ENCODE results near the gene POLD2.

Gene POLD2

DNA sequence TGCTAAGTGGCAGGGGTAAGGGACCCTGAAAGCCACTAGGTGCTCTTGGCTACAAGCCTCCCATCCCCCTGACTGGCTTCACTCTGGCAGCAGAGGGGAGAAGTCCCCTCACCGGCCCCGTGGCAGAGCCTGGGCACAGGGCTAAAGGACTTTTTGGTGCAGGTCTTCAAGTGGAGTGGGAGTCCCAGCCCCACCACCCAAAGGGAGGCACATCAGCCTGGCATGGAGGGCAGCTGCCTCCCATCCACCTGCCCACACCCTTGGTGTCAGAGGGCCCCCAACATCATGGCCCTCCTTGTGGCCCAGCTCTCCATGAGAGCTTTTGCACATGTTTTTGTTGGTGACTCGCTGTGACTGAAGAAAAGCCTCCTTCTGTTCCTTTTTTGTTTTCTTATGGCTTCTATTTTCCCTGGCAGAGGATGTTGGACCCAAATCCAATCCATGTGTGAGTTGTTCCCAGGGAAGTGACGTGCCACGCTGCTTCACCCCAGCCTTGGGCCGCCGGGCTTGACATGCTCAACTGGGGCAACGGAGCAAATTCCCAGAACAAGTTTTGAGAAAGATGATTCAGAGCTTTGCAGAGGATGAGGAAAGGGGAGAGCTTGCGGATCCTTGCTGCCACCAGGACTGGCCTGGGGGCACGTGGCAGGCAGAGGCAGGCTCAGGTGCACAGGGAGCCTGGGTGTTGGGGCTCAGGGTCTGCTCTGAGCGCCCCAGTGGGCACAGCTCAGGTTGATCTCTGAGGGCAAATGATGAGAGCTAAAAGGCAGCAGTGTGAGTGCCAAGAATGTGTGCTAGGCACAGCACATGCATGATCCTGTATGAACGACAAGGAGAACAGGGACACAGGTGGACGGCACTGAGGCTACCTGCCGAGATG lies 21.1 kb downstream of the POLD2 start:
- peak; percentile 95 for DNase-seq (ENCODE audit: low read depth)

GRCh38 chr7:44101303-44101965 lies 21.9 kb downstream of the POLD2 start:
- no peak for DNase-seq (ENCODE audit: low read depth)

DNA sequence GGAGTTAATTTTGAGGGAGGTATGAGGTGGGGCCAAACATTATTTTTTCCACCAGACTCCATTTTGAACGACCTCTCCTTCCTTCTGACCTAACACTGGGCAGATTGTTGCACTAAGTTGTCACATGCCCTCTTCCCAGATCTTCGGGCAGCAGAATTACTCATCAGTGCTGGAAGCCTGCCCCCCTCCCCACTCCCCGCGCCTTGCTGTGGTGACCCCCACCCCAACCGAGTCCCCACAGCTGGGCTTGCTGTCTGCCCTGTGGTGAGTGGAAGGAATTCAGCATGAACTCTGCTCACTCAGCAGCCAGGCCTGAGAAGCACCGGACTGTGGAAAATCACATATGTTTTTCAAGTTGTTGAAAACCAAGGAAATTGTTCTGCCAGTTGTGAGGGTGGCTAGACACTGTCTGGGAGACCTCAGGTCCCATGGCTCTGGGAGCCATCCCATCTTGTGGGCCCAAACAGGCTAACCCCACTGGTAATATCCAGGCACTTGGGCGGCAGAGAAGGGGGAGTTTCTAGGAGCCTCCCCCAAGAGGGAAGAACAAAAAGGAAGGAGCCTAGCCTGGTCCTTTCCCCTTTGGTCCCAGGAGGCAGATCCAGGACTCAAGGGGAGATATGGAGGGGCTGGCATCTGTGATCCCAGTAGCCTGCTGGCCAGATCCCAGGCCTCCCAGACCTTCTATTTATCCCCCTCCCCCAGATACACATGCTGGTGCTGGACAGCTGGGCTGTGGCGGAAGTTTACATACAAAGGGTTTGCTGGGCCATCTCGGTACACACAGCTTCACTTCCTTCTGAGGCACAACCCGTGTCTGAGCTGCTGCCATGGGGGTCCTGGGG lies 22.7 kb downstream of the POLD2 start:
- DNase-seq (ENCODE audit: low read depth): peak; percentile 84

DNA sequence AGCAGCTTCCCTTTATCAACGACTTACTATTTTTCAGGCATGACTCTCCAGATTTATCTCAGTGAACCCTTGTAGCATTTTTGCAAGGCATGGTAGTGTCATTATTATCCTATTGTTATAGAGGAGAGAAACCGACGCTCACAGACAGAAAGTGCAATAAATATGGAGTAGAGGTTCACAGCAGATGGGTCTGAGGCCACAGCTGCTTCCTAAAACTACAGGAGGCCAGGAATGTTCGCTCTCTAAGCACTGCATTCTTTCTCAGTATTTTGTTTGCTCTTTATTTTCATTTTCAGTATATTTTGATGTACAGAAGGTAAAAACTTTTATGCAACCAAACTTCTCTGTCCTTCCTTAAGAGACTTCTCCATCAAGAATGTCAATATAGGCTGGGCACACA lies 23.7 kb downstream of the POLD2 start:
- DNase-seq (ENCODE audit: low read depth): no peak

DNA sequence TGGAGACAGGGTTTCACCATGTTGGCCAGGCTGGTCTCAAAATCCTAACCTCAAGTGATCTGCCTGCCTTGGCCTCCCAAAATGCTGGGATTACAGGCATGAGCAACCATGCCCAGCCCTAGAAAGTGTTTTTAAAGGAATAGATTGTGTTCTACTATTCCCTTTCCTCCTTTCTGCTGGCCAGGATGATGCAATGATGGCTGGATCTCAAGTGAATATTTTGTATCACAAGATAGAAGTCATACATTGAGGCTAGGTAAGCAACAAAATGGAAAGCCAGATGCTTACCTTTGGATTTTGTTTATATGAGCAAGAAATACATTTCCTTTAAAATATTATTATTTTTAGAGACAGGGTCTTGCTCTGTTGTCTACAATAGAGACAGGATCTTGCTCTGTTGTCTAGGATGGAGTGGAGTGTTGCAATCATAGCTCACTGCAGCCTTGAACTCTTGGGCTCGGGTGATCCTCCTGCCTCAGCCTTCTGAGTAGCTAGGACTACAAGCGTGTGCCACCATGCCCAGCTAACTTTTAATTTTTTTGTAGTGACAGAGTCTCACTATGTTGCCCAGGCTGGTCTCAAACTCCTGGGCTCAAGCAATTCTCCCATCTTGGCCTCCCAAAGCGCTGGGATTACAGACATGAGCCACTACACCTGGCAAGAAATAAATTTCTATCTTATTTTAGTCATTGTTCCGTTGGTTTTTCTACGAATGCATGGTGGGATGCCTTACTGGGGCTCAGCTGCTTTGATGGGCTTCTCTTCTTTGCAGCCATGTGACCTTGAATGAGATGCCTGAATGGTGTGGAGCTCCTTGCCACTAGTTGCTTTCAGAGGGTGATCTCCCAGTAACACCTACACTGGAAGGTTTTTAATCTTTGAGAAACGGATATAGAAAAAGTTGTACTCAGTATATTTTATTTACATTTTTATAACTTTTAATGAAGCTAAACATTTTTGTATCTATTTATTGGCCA lies 25.0 kb downstream of the POLD2 start:
- DNase-seq (ENCODE audit: low read depth): no peak

GRCh38 chr7:44097064-44097932 lies 26.1 kb downstream of the POLD2 start:
- DNase-seq (ENCODE audit: low read depth): no peak

DNA sequence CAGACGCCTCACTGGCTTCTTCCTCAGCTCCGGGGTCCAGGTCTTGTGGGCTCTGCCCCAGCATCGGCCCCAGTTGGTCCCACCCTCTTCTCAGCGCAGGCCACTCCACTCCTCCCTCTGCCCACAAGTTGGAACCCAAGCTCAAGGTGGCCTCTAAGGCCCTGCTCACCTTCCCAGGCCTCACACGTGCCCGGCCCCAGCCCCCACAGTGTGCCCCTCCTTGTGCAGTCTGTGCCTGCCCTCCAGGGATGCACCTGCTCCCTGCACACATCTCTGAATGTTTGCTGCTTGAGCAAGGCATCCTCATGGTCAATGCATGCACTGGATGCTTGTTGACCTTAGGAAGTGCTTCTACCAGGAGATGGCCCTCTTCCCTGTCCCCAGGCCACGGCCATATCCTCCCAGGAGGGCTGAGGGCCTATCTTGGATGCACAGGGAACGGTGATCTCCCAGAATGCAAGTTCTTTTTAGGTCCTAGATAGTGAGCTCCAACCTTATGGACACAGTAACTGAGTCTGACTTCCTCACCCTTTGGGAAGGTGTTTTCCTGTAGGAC lies 26.9 kb downstream of the POLD2 start:
- no peak for DNase-seq (ENCODE audit: low read depth)

DNA sequence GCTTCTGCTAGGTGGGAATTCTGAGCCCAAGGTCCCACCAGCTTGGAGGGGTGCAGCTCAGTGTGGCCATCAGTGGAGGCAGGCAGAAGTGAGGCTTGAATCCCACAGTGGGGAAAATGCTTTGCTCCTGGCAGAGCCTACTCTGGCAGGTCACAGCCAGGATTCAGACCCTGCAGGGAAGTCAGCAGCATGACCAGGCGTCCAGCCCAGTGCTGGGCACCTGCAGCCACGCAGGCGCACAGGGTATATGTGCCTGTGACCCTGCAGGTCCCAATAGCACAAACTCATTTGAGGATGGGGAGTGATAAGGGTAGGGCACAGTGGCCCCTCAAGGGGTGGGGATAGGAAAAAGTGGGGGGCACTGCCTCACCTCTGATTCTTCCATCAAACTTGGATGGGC lies 27.6 kb downstream of the POLD2 start:
- DNase-seq (ENCODE audit: low read depth): no peak

DNA sequence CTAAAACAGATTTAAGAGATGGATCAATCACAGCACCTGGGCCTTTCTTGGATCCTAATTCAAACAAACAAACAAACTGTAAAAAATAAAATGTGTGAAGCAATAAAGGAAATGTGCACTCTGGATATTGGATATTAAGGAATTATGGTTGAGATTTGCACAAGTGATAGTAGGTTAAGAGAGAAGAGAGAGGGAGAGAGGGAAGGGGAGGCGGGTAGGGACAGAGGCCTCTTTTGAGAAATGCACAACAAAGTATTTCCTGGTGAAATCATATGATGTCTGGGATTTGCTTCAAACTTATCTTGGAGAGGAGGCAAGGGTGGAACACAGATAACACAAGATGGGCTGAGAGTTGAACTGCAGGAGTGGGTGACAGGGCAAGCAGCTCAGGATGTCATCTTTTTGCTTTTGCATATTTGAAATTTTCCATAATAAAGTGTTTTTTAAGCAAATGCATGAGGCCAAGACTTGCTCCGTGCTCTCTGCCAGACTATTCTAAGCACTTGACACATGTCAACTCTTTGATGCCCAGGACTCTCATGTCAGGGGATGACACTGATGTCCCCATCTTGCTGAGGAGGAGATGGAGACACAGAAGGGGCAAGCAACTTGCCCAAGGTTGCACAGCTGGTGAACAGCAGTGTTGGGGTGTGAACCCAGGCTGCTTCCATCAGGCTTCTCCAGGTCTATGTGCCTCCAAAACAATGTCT lies 28.3 kb downstream of the POLD2 start:
- DNase-seq (ENCODE audit: low read depth): no peak

GRCh38 chr7:44094365-44094764 lies 29.0 kb downstream of the POLD2 start:
- DNase-seq (ENCODE audit: low read depth): no peak

DNA sequence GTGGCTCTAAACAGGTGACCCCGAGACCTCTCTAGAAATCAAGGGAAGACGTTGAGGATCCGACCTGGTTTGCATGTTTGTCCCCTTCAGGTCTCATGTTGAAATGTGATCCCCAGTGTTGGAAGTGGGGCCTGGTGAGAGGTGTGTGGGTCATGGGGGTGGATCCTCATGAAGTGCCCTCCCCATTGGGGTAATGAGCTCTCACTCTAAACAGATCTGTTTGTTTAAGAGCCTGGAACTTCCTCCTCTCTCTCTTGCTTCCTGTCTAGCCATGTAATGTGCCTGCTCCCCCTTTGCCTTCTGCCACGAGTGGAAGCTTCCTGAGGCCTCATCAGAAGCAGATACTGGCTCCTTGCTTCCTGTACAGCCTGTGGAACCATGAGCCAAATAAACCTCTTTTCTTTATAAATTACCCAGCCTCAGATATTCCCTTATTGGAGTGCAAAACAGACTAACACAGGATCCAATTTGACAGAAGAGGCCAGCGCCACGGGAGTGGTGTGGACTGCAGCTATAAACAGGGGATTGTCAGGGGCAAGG lies 30.2 kb downstream of the POLD2 start:
- no peak for DNase-seq (ENCODE audit: low read depth)

DNA sequence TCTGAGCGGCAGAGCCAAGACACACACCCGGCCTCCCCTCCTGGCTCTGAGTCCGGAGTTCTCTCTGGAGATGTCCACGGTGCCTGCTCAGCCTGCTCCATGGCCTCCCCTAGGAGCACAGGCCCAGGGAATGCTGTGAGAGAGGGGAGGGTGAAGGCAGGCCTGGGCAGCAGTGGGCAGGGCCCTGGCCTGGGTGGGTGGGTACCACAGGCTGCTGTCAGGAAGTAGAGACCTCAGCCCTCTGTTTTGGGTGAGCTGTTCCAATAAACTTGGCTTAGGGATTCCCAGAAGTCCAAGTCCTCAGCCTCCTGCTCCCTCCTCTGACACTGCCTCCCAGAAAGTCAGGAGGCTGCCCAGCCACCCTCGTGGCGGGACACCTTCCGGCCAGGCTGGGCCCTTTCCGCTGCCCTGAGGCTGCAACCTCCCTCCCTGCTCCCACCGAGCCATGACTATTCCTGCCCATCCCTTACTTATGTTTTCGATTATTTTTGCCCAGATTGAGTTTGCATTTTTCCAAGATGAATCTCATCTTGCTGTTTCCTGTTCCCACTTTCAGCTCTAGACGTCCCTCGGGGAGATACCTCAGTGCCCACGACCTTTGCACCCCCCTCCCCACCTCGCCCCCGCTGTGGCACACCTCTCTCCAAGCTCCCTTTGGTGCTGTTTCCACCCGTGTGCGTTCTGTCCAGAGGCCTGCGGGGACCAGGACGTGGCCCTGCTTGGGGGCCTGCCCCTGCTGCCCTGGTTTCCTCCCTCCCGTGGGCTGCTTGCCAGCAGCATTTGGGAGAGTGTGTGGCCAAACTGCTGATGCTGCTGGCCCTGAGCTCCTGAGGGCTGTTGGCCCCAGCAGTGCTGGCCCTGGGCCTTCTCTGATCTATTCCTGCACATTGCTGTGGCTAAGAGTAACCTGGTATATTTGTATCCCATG lies 35.2 kb downstream of the POLD2 start:
- peak; percentile 94 for DNase-seq (ENCODE audit: low read depth)

DNA sequence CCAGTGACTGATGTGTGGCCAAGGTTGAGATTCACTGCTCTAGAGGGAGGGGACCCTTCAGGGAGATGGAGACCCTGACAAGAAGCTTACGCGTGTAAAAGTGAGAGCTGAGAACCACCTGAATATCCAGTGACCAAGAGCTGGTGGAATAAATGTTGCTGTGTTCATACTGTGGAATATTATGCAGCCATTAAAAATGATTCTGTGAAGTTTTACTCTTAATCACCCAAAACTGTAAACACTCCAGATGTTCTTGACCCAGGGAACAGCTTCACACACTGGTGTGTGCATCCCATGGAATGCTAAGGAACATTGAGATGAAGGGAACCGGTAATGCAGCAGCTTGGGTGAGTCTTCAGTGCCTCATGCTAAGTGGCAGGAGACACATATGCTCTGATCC lies 36.7 kb downstream of the POLD2 start:
- DNase-seq (ENCODE audit: low read depth): no peak

GRCh38 chr7:44085546-44085945 lies 37.8 kb downstream of the POLD2 start:
- DNase-seq (ENCODE audit: low read depth): no peak

DNA sequence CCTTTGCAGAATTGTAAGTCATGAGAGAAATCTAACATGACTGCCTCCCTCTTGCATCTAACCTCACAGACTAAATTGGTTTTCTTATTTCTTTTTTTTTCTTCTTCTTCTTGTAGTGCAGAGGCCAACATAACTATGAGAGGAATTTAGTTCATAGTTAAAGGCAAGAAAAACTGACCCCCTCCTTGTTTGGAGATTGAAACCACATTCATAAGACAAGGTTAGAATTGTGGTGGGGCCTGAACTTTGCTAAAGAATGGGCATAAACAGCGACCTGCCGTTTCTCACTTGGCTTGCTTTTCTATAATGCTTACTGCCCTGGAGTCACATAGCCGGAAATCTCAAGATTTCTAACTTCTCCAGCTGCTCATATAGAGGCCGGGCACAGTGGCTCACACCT lies 38.6 kb downstream of the POLD2 start:
- DNase-seq (ENCODE audit: low read depth): no peak

GRCh38 chr7:44083796-44084195 lies 39.6 kb downstream of the POLD2 start:
- DNase-seq (ENCODE audit: low read depth): no peak

DNA sequence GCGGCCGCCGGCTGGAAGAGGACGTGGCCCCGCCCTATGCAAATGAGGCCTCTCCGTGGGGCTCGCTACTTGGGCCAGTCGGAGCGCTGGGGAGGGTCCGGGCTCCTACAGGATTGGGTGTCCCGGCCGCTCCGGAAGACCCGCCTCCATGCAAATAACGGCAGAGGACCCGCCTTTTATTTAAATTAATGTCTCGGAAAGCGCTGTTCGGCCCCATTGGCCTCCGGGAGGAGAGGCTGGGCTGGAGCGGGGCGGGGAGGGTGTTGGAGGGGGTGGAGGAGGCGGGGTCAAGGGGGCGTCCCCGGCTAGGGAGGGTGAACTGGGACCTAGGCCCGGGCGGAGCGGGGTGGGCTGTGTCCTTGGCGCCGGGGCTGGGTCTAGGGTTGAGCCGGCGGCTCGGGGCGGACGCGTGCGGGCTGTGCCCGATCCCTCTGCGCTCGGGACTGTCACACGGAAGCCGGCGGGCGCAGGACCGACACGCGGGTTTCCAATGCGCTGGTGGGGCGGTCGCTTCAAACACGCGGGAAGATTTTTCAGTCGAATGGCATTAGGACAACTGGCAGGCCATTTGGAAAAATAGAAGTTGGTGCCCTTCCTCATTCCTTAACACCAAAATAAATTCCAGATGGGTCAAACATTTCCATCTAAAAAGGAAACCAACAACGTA lies 40.7 kb downstream of the POLD2 start:
- peak; percentile 99 for DNase-seq (ENCODE audit: low read depth)

Measured in stromal cell of bone marrow (primary cell).